NT2/D1 (cell line): ENCODE measurements around the gene PRSS1.

Experiments used
- SUZ12 ChIP-seq: IDR thresholded peaks from 2 replicates; pipeline ENCODE4 v1.6.1; 2011; ENCODE audit not compliant: insufficient read length, insufficient read depth; ENCODE audit errors: extremely low read depth
- ZNF274 ChIP-seq: IDR thresholded peaks from 2 replicates; pipeline ENCODE4 v1.6.1; 2011; ENCODE audit warnings: mild to moderate bottlenecking, low read depth, low read length

- no peak for TF ChIP-seq ZNF274
- no peak for TF ChIP-seq SUZ12
Measured at GRCh38 chr7:142799437-142799835, 50.2 kb downstream of the PRSS1 start.
